HCT116 (cell line): ENCODE data around the gene ADAMTS9. TPM values are rescaled to one million over a fixed set of nuclear protein-coding genes. Genes with fewer than 3 reads are reported as not detected.

ENCODE experiments used
- ATAC-seq: fragments of 200-7000 bp; cut with Tn5 transposase; 2 replicates; pipeline ENCODE4 v1.9.1; 2020; ENCODE audit warnings: mild to moderate bottlenecking, moderate library complexity
- BruUV-seq: library from RNA; stranded (reverse); fragments of 400-500 nt; replicated peaks from 2 replicates; lab custom pipeline; 2021; lab: Mats Ljungman, UMichigan
- CTCF ChIA-PET: fragments of 300-600 bp; sonication (Branson Sonifier 250); formaldehyde crosslinking; loops from one replicate; lab custom pipeline; 2021; ENCODE audit warnings: antibody characterized with exemption; lab: Charles Lee
- POLR2A ChIA-PET: fragments of 300-600, 350-600 bp; sonication (Branson Sonifier 250); formaldehyde crosslinking; loops from one replicate; lab custom pipeline; 2021; ENCODE audit warnings: antibody characterized with exemption; lab: Charles Lee
- RAD21 ChIA-PET, 2 experiments: fragments of 300-600 bp; sonication (Branson Sonifier 250); formaldehyde crosslinking; loops; one replicate each; lab custom pipeline; 2023; ENCODE audit warnings: low total read pairs in 2 of 2; ENCODE audit not compliant: uncharacterized antibody in 2 of 2, unreplicated experiment in 2 of 2, low non-redundant PET in 1 of 2; lab: Charles Lee
- DNase-seq: peaks from one replicate; pipeline ENCODE4 v3.0.0-alpha.2; 2010; ENCODE audit warnings: low read depth, low spot score
- H2AFZ ChIP-seq: fragments of 200-600 bp; shearing (Covaris generic), sonication (generic); 2 replicates; pipeline ENCODE4 v1.6.1; 2017; ENCODE audit warnings: low read depth, mixed run types, mixed read lengths, antibody characterized with exemption, low read length; ENCODE audit not compliant: poor library complexity, severe bottlenecking
- H3K27ac ChIP-seq: 2 replicates; pipeline ENCODE4 v1.5.1; 2012; ENCODE audit warnings: low read depth, low read length
- H3K27me3 ChIP-seq: fragments of 200-600 bp; sonication (generic); 2 replicates; pipeline ENCODE4 v1.6.1; 2016; ENCODE audit warnings: mixed run types, low read length, mixed read lengths; ENCODE audit not compliant: insufficient read depth
- H3K36me3 ChIP-seq, 2 experiments: fragments of 200-500 bp in 1 of 2; fragments of 200-600 bp in 1 of 2; sonication (Bioruptor generic) in 1 of 2; sonication (generic) in 1 of 2; 2 replicates each; pipeline versions ENCODE4 v1.5.1 to v1.6.1; 2014 to 2016; ENCODE audit warnings: low read length in 2 of 2, inconsistent platforms in 1 of 2, mixed read lengths in 1 of 2, mixed run types in 1 of 2; ENCODE audit not compliant: insufficient read depth in 2 of 2, control insufficient read depth in 1 of 2
- H3K4me1 ChIP-seq, 2 experiments: fragments of 200-600 bp in 1 of 2; sonication (generic) in 1 of 2; 2 replicates each; pipeline versions ENCODE4 v1.5.1 to v1.6.1; 2012 to 2017; ENCODE audit warnings: low read length in 2 of 2, inconsistent platforms in 1 of 2, mild to moderate bottlenecking in 1 of 2, mixed read lengths in 1 of 2, mixed run types in 1 of 2, moderate library complexity in 1 of 2; ENCODE audit not compliant: insufficient read depth in 2 of 2, control insufficient read depth in 1 of 2
- H3K4me2 ChIP-seq: fragments of 200-600 bp; sonication (generic); 2 replicates; pipeline ENCODE4 v1.6.1; 2017; ENCODE audit warnings: mixed run types, low read length, mixed read lengths
- H3K4me3 ChIP-seq, 2 experiments: fragments of 200-600 bp in 1 of 2; sonication (generic) in 1 of 2; replicated peaks in 1 of 2; 2 replicates each; pipeline ENCODE4 v1.5.1; 2011 to 2016; ENCODE audit warnings: low read length in 2 of 2, control low read depth in 1 of 2, low read depth in 1 of 2, mild to moderate bottlenecking in 1 of 2, mixed read lengths in 1 of 2, mixed run types in 1 of 2
- H3K79me2 ChIP-seq: fragments of 200-600 bp; sonication (generic); 2 replicates; pipeline ENCODE4 v1.6.1; 2017; ENCODE audit warnings: mild to moderate bottlenecking, mixed run types, low read length, moderate library complexity, mixed read lengths; ENCODE audit not compliant: insufficient read depth
- H3K9ac ChIP-seq: fragments of 200-600 bp; sonication (generic); 2 replicates; pipeline ENCODE4 v1.6.1; 2016; ENCODE audit warnings: low read length, mixed read lengths
- H3K9me2 ChIP-seq: fragments of 200-600 bp; sonication (generic), shearing (Covaris generic); 2 replicates; pipeline ENCODE4 v1.6.1; 2017; ENCODE audit warnings: mixed run types, mild to moderate bottlenecking, moderate library complexity; ENCODE audit not compliant: insufficient read depth
- H3K9me3 ChIP-seq, 2 experiments: fragments of 200-500 bp in 1 of 2; fragments of 200-600 bp in 1 of 2; sonication (Bioruptor generic) in 1 of 2; sonication (generic) in 1 of 2; 2 replicates each; pipeline ENCODE4 v1.6.1; 2014 to 2017; ENCODE audit warnings: low read length in 2 of 2, mixed read lengths in 2 of 2, inconsistent platforms in 1 of 2, low read depth in 1 of 2, mild to moderate bottlenecking in 1 of 2, mixed run types in 1 of 2, moderate library complexity in 1 of 2; ENCODE audit not compliant: control insufficient read depth in 1 of 2, insufficient read depth in 1 of 2
- H4K20me1 ChIP-seq: fragments of 200-600 bp; sonication (generic), shearing (Covaris generic); 2 replicates; pipeline ENCODE4 v1.6.1; 2017; ENCODE audit warnings: mixed run types, mild to moderate bottlenecking, moderate library complexity; ENCODE audit not compliant: insufficient read depth
- CBX3 ChIP-seq: IDR thresholded peaks from 2 replicates; pipeline ENCODE4 v1.6.1; 2012; ENCODE audit warnings: low read depth
- EGR1 ChIP-seq: IDR thresholded peaks from 2 replicates; pipeline ENCODE4 v1.6.1; 2012; ENCODE audit warnings: low read depth
- ELF1 ChIP-seq: IDR thresholded peaks from 2 replicates; pipeline ENCODE4 v1.6.1; 2012; ENCODE audit warnings: low read depth, borderline replicate concordance
- EZH2phosphoT487 ChIP-seq: fragments of 200-600 bp; IDR thresholded peaks from 2 replicates; pipeline ENCODE4 v1.6.1; 2018; ENCODE audit warnings: antibody characterized with exemption, borderline replicate concordance
- JUND ChIP-seq: IDR thresholded peaks from 2 replicates; pipeline ENCODE4 v1.6.1; 2012
- POLR2A ChIP-seq: IDR thresholded peaks from 2 replicates; pipeline ENCODE4 v1.7.0; 2011; ENCODE audit warnings: borderline replicate concordance; ENCODE audit not compliant: insufficient read depth, insufficient read length; ENCODE audit errors: extremely low read depth
- POLR2AphosphoS5 ChIP-seq: IDR thresholded peaks from 2 replicates; pipeline ENCODE4 v1.6.1; 2011; ENCODE audit warnings: mild to moderate bottlenecking, low read depth, low read length, moderate library complexity
- RAD21 ChIP-seq: IDR thresholded peaks from 2 replicates; pipeline ENCODE4 v1.6.1; 2012; ENCODE audit warnings: low read depth, mild to moderate bottlenecking
- REST ChIP-seq: IDR thresholded peaks from 2 replicates; pipeline ENCODE4 v1.6.1; 2012; ENCODE audit warnings: low read depth
- SP1 ChIP-seq: IDR thresholded peaks from 2 replicates; pipeline ENCODE4 v1.6.1; 2012; ENCODE audit warnings: low read depth
- YY1 ChIP-seq: IDR thresholded peaks from 2 replicates; pipeline ENCODE4 v1.6.1; 2011; ENCODE audit warnings: low read length, low read depth, moderate library complexity, mild to moderate bottlenecking; ENCODE audit not compliant: insufficient replicate concordance; ENCODE audit errors: extremely low read depth
- ZNF274 ChIP-seq: fragments of 200-500 bp; sonication (Bioruptor generic); IDR thresholded peaks from 2 replicates; pipeline ENCODE4 v1.6.1; 2014; ENCODE audit warnings: mild to moderate bottlenecking, low read depth, low read length, inconsistent platforms
- intact Hi-C: fragments of 100-400 bp; cut with micrococcal nuclease; formaldehyde crosslinking; loops from 2 replicates; pipeline ENCODE4 v1.10.0; 2022
- total RNA-seq: library from RNA; stranded (reverse); gene quantifications from one replicate; pipeline ENCODE4 v1.2.1, GENCODE V29; 2021; ENCODE audit not compliant: unreplicated experiment
- TF ChIP-seq, protein P1 (sequence below), 3 experiments: fragments of 200-600 bp in 1 of 3; sonication (generic) in 1 of 3; IDR thresholded peaks in 2 of 3; conservative IDR thresholded peaks in 1 of 3; 2 replicates each; pipeline ENCODE4 v1.5.1; 2012 to 2017; ENCODE audit warnings: low read depth in 2 of 3, low read length in 2 of 3, antibody characterized with exemption in 1 of 3, borderline replicate concordance in 1 of 3, control low read depth in 1 of 3, mild to moderate bottlenecking in 1 of 3, mixed read lengths in 1 of 3, mixed run types in 1 of 3, moderate library complexity in 1 of 3; ENCODE audit not compliant: insufficient read depth in 1 of 3
- TF ChIP-seq, protein P2 (sequence below): IDR thresholded peaks from 2 replicates; pipeline ENCODE4 v1.6.1; 2012

The ADAMTS9 gene
- total RNA-seq, 1 experiment from 2014 or later, result 0.05 TPM

DNA sequence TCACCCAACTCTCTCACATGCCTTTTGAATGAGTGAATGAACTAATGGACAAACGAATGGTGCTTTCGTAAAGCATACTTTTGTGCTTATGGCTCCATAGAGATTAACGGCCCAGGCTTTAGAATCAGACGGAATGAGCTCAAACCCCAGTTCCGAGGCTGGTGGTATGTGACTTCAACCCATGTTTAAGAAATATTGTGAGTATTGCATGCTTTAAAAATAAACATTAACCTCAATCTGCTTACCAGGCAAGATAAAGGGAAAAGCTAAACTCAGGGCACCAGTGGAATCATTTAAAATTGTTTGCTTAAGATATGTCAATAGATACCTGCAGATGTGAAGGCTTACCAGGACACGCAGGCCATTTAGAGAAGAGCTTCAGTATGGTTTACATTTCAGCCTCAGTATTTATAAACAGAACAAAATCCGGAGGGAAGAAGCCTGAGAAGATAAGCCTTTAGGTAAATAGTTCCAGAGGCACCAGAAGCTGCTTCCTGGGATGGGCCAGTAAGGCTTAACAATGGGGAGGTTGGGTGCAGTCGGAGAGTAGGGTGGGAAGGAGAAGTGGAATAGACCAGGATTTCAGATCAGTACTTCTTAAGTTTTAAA, 186.4 kb downstream of the ADAMTS9 start:
- Histone ChIP-seq H3K9me2 (no peaks in the 10 kb centered on the region; the same call in 1 of the 2 replicates), H3K9me3 (no peaks in the 10 kb centered on the region), H2AFZ (no peak overlapping the region), H3K79me2 (no peaks in the 10 kb centered on the region), H3K4me3 (no peak overlapping the region), H3K36me3 (no peaks in the 10 kb centered on the region), H3K4me2 (no peak overlapping the region), H4K20me1 (no peaks in the 10 kb centered on the region), H3K27me3 (no peaks in the 10 kb centered on the region), H3K9ac (no peak overlapping the region), H3K4me1 (no peaks in the 10 kb centered on the region), H3K27ac (no peak overlapping the region)
- ChIA-PET RAD21 (no interaction called here), CTCF (no interaction called here), POLR2A (no interaction called here)
- DNase-seq (no peak), ATAC-seq (no peak)
- TF ChIP-seq, protein P1, sequence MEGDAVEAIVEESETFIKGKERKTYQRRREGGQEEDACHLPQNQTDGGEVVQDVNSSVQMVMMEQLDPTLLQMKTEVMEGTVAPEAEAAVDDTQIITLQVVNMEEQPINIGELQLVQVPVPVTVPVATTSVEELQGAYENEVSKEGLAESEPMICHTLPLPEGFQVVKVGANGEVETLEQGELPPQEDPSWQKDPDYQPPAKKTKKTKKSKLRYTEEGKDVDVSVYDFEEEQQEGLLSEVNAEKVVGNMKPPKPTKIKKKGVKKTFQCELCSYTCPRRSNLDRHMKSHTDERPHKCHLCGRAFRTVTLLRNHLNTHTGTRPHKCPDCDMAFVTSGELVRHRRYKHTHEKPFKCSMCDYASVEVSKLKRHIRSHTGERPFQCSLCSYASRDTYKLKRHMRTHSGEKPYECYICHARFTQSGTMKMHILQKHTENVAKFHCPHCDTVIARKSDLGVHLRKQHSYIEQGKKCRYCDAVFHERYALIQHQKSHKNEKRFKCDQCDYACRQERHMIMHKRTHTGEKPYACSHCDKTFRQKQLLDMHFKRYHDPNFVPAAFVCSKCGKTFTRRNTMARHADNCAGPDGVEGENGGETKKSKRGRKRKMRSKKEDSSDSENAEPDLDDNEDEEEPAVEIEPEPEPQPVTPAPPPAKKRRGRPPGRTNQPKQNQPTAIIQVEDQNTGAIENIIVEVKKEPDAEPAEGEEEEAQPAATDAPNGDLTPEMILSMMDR (IDR thresholded peaks at IDR 0.05 in 2 of 3, conservative IDR thresholded peaks at IDR 0.05 in 1 of 3; ENCODE audit: borderline replicate concordance in 1 of 3, insufficient read depth in 1 of 3, low read depth in 2 of 3, low read length in 2 of 3), result no peak
- TF ChIP-seq JUND, result no peak
- TF ChIP-seq, protein P2, sequence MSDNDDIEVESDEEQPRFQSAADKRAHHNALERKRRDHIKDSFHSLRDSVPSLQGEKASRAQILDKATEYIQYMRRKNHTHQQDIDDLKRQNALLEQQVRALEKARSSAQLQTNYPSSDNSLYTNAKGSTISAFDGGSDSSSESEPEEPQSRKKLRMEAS, result no peak
- no peak for TF ChIP-seq RAD21
- no peak for TF ChIP-seq YY1
- TF ChIP-seq EZH2phosphoT487, result no peak
- no peak for TF ChIP-seq POLR2A
- TF ChIP-seq EGR1, result no peak
- no peak for TF ChIP-seq SP1
- no peak for TF ChIP-seq ZNF274
- no peak for TF ChIP-seq CBX3
- no peak for TF ChIP-seq REST
- TF ChIP-seq POLR2AphosphoS5, result no peak
- TF ChIP-seq ELF1, result no peak
- intact Hi-C loops, result no loop called here
- no TSS peak for BruUV-seq
